Stimulated activated CD8-positive, alpha-beta memory T cell treated with anti-CD3 and anti-CD28 coated beads, Interleukin-7, amount 100 ng/mL, for 1 hour (primary cell): ENCODE measurements around the gene SMCO2.
A peak's percentile ranks its signal among the peaks of the same experiment; 100 is the strongest.

Experiments used
- DNase-seq, 2 donors: peaks; one replicate each; pipeline ENCODE4 v3.0.0-alpha.2; 2020; ENCODE audit warnings: low read depth in 2 of 2

Gene SMCO2

DNA sequence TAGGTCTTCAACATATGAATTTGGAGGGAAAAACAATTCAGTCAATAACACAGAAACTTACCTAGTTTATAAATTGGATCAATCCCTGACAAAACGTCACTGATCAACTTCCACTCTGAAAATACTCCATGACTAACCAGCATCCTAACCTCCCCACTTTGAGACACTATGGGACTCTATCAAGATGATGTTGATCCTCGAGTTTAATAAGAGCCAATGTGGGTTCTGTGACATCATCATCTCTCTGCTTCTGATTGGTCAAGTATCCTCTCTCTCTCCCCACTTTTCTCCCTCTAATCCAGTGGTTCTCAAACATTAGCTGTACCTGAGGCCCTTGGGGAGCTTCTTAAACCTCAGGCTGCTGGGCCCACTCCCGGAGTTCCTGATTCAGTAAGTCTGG lies at the start of gene SMCO2:
Gene SMCO2, plus strand, starts transcription at position 301 of the 400 bp plus-strand sequence. CDS start 23,896 bp downstream, outside the sequence.
- DNase-seq: no peak

DNA sequence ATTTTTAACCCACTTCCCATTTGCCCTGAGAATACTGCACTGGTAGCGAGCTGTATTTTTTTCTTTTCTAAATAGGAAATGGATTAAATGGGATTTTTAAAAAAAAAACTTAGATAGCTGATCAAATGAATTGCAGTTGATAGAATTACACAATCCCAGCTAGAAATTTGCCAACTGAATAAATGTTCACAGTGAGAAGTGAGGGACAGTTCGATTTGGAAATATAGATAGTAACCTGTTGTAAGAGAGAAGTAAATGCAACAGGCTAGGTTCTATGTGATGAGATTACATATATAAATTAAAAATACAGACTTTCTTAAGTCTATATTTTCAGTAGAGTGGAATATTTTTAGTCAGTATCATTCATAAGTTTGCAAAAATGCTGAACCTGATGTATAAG lies 48.1 kb upstream of the SMCO2 start:
- DNase-seq: no peak

DNA sequence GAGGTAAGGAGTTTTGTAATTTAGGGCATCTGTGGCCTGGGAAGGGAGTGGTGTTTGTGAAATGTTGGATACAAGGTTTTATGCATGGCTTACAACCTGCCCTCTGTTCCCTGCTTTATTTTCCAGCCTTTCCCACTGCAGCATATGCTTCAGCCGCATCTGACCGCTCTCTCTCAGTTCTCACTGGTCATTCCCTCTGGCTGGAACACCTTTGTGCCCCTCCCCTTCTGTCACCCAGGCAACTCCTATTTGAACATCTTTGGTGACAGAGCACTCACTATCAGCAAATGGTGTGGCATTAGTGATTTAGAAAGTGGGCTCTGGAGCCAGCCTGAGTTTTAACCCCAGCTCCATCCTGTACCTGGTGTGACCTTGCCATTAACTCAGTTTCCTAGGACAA lies 47.5 kb upstream of the SMCO2 start:
- DNase-seq: no peak

DNA sequence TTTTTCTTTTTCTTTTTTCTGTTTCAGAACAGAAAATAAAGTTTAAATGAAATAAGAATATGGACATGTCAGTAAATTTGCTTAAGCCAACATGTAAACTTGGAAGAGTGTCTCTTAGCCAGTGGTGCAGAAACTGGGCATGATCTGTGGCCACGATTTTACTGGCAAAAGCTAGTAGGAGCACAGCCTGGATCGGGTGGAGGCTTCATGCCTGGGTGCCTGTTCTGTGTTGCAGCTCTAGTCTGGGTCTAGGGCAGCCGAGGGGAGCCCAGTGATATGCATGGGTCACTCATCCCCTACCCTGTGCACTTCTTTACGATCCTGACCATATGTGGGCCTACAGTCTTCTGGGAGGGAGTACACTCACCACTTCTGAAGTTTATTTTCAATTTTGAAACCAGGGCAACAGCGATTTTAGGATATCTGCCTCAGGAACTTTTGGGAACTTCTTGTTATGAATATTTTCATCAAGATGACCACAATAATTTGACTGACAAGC lies 45.6 kb upstream of the SMCO2 start:
- DNase-seq: no peak

DNA sequence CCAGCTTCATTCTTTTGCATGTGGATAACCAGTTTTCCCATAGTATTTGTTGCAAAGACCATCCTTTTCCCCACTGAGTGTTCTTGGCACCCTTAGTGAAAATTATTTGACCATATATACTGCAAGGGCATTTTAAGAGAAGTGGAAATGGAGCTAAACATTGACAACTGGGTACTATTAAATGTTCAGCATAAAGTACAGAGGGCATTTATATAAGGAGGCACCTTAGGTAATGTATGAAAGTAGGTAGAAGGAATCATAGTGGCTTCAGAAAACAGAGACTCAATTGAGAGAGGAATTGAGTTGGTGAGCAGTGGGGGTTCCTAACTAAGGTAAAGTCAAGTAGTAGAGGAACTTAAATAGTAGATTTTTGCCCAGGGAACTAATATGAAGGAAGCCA lies 34.5 kb upstream of the SMCO2 start:
- no peak for DNase-seq

DNA sequence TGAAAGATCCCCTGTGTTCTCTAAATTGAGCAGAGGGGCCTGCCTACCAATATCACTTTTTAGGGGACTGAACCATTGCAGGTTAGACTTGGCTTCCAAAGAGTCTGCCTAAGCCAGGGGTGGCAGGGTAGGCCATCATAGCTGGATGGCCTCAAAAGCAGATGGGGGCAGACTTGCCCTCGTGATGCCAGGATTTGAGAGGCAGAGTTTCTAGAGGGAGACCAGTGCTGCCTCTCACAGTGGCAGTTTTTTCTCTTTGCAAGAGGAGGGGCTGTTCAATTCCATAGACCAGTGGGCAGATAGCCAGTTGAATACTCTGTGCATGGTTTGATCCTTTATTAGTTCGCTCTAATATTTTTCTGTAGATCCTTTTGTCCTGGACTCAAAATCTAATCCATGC lies 23.8 kb upstream of the SMCO2 start:
- DNase-seq: no peak

DNA sequence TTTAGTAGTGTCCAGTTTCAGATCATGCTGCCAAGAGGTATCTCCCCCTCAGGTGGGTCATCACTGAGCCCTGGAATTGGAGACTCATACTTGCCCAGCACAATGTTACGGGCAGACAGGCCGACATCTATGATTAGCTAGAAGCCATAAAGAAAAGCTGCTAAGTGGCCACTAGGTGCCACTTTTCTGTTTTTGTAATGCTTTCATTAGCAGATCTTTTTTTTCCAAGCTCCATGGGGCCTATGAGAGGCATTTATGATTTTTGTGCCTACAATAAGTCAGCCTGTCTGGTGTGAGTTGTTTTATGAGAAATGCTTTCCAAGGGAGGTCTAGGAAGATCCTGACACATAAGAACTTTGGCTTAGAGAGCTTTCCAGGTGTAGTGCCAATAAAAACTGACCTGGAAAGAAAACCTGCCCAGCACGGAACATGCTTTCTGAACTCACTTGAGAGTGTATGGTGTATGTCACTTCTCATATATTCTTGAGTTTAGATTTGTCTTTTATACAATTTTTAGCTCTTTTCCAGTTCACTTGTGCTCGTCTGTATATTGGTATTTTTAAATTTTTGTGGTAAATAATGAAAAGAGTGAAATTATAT lies 21.8 kb upstream of the SMCO2 start:
- DNase-seq: no peak

DNA sequence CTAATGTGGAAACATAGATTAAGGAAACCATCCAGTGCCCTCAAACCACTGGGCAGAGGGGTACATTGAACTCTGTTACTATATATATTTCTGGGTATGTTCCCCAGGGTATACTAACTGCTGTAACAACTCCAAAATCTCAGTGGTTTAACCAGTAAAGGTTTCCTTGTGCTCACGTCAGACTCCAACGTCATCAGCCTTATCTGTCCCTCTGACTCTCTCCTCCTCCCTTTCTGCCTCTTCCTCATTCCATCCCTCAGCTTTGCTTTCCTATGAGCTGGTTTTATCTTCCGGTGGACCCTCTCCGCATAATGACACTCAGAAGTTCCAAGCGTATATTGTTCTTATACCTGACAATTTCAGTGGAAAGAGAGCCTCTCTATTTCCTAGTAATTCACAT lies 21.2 kb upstream of the SMCO2 start:
- DNase-seq: no peak

DNA sequence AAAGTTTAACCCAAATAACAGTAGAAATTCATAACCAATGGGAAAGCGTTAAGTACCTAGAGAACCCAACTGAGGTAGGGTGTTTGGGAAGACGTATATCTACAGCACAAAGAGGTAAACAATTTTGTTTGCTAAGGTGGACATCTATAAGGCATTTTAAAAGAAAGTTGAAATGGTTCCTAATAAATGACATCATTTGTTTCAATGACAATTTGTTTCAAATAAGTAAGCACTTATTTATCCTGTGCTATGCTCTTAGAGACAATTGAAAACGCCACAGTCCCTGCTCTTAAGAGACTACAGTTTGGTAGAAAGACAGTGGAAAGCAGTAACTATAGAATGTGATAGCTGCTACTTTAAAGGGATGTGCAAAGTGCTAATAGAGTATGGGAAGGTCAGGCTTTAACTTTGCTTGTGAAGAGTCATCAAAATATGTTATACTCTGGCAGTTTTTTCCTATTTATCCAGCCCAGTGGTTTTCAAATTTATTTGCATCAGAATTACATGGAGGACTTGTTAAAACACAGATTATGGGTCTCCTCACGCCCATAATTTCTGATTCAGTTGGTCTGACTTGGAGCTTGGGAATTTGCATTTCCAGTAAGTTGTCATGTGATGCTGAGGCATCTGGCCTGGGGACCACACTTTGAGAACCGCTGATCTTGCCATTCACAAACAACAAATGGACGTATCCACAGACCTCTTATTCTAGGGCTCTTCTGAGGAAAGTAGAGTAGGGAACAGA lies 19.6 kb upstream of the SMCO2 start:
- no peak for DNase-seq

DNA sequence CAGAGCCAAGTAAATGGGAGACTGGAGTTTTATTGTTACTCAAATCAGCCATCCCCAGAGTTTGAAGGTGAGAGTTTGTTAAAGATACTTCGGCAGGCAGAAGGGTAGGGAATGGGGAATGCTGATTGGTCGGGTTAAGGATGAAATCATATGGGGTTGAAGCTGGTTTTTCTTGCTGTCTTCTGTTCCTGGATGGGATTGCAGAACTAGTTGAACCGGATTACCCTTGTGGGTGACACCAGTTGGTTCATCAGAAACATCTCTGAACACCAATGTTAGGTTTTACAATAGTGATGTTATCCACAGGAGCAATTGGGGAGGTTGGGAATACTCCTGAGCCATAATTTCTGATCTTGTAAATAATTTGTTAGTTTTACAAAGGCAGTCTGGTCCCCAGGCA lies 18.7 kb upstream of the SMCO2 start:
- no peak for DNase-seq

DNA sequence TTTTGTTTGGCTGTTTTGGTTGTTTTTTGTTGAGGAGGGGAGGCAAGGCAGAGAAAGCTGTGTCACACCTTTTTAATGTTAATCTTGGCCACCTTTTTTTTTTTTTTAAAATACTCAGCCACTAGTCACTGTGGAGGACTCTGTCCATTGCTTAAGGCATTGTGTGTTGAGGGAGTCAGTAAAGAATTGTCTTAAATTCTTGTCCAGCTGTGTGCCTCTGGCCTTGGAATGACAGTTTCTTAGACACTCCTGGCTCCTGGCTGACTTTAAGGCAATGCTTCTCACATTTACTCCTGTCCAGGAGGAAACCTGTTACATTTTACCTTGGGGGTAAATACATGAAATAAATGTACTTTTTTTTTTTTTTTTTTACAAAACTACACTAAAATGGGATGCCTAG lies 18.1 kb upstream of the SMCO2 start:
- no peak for DNase-seq

DNA sequence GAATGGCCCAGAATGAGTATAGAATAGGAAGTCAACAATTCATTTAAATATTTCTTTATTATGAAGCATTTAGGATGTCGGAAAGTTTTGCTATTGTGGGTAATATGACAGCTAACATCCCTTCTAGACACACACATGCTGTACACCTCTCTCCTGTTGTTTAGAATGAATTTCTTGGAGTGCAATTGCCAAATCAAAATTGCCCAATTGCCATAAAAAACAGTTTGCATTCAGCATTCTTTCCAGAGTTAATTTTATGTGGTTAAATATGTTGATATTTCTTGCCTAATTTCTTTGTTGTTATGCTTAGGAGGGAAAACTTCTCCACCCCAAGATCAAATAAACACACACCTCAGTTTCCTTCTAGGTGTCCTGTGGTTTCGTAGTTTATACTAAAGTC lies 16.9 kb upstream of the SMCO2 start:
- DNase-seq: no peak

DNA sequence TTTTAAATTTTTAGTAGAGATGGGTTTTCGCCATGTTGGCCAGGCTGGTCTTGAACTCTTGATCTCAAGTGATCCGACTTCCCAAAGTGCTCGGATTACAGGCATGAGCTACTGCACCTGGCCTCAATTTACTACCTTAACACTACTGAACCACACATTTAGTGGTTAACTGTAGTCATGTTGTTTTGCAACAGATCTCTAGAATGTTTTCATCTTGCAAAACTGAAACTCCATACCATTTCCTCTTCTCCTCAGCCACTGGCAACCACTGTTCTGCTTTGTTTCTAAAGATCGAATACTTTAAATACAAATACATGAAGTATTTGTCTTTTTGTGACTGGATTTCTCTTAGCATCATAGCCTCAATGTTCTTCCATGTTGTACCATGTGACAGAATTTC lies 15.4 kb upstream of the SMCO2 start:
- DNase-seq: no peak

DNA sequence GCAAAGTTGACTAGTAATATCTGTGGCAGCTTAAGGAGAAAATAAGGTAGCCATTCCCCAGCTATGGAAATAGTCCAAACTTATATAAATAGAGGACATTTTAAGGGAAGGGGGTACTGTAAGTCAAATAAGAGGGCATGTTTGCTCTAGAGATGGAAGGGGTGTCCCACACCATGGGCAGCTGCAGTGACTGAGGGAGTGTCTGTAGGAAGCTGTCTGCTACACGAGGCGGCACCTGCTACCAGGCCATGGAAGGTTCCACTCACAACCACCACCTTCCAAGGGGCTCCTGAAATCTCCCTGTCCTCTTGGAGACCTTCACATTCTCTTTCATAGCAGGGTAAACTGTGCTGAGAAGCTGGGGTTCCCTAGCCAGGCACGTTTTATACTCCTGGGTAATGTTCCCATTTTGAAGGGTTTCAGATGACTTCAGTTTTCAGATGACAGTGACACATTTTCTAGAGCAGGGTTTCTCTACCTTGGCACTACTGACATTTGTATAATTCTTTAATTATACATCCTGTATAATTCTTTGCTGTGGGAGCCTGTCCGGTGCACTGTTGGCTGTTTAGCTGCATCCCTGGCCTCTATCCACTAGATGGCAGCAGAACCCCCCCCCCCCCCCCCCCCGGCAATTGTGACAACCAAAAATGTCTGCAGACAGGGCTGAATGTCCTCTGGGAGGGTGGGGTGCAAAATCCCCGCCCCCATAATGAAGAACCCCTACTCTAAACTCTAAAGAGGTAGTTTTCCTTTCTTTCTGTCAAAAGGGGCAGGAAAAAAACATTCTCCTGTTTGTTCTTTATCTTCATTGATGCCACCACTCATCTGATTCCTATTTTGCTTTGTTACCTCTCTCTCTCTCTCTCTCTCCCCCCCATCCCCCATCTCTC lies 11.6 kb upstream of the SMCO2 start:
- peak in 1 of 2 donors; percentile 7 for DNase-seq

DNA sequence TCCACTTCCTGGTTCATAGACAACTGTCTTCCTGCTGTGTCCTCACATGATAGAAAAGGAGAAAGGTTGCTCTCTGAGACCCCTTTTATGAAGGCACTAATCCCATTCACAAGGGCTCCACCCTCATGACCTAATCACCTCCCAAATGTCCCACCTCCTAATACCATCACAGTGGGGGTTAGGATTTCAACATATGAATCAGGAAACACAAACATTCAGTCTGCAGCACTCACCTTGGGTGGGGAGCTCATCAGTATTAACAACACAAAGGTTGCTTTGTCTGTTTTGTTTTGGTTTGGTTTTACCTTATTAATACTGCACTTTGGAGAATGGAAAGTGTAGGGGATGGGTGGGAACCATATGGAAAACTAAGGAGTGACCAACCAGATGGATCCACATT lies 10.5 kb upstream of the SMCO2 start:
- no peak for DNase-seq

DNA sequence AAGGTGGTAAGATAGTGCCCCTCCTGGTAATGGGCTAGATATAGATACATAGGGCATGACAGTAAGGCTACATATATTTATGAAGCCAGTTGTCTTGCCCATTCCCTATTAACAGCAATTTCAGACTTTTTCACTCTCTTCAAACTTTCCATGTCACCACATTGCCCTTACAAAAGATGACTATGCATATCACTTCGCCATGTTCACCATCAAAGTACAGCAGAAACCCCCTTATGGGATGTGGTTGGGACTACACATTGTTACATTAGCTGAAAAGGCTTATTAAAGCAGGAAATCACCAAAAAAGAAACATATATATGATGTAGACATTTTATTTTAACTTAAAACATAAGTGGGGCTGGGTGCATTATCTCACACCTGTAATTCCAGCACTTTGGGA lies 9.8 kb upstream of the SMCO2 start:
- no peak for DNase-seq

DNA sequence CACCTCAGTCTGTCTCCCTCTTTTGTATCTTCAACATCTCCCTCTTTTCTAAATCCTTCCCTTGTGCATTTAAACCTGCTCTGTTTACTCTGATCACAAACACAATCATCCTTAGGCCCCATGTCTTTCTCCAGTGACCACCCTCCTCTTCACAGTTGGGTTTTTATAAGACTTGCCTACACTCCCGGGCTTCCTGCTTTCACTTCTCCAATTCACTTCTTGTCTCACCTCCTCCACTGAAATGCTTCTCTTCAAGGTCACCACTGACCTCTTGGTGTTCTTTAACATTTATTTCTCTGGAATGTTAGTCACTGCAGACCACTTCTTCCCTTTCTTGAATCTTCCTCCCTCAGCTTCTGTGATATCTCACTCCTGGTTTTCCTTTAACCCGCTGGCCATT lies 8.7 kb upstream of the SMCO2 start:
- DNase-seq: no peak

DNA sequence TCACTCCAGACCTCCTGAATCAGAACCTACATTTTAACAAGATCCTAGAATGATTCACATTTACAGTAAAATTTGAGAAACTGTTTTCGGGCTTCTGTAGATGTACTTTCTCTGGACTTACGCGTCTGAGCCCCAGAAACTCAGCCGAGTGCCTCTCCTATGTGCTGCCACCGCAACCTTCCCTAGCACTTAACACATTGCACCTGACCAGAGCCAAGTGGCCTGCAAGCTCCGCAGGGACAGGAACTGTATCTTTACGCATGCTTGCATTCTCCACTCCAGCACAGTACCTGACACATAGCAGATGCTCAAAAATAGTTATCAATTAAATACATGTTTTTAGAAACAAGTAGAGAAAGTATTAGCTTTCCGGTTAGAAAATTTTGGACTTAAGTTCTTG lies 1.2 kb downstream of the SMCO2 start:
- no peak for DNase-seq

DNA sequence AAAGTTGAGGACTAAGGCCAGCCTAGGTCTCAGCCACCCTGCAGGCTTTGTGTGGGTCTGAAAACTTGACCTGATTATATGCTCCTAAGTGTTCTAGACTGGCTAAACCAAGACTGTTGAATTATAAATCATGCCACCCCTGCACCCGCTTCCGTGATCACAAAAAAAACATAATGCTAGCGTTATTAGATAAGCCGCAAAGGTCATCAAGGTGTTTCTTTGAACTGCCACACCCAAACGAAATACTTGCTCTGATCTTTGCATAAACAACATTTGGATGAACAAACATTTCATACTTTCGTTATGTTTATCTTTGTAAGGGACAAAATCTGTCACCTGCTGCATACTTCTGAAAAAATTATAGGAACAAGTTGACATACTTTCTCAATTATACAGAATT lies 2.5 kb downstream of the SMCO2 start:
- DNase-seq: no peak

DNA sequence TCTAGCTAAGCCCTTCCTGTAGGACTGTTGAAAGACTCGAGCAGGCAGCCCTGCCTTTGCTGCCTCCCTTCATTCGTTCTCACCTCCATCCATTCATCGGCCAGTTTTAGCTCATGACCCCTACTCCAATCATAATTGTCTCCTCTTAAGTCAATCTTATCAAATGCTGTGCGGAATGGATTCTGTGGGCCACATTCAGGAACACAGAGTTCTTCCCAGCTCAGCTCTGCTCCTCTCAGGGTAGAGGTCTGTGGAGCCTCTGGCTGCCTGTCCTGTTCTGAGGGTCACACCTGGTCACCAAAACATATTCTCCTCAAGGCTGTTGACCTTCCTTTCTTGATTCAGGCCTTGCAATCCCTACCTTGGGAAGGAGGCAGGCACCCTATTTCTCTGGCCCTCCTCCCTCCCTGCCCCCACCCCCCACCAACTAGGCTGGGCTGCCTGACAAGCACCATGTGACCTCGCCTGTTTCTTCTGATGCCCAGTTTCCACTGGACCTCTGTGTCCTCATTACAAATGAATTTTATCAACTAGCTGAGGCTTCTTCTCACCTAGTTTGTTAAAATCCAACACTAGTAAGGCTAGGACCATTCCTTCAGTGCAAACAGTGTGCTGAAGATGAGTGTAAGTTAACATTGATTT lies 3.5 kb downstream of the SMCO2 start:
- DNase-seq: no peak

DNA sequence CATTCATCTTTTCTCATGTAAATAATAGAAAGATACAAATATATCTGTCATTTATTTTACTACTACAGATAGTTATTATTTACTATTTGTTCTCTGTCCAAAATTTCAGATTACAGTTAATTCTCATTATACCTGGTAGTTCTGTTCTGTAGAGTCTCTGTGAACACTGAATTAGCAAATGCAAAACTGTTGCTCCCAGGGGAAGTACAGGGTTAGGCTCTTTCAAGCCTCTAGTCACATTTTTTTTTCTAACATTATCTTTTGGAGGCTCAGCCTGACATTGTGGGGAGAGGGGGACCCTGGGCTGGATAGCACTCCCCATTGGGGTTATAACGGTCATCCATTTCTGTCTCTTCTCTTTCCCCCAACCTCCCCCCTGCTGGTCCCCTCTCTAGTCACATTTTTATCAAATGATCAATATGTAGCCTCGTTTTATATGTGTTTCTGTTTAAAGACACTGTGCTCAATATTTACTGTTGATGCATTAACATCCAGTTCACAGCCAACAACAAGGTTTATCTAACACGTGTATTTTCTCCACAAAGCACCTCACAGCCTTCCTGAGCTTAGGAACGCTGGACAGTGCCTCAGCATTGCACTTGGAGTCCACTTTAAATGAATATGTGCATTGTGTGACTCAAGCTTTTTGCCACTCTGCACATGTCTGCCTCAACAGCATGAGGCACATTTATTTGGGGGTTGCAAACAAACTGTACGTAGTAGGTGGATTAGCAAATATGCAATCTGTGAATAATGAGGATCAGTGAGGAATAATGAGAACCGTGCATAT lies 4.7 kb downstream of the SMCO2 start:
- no peak for DNase-seq
